Hematopoietic multipotent progenitor cell treated with erythropoietin and hydrocortisone succinate and interleukin-3 and kit ligand, for 6 days (in vitro differentiated cells): ENCODE data around the gene CEP112.
A peak's percentile ranks its signal among the peaks of the same experiment; 100 is the strongest.

Experiments
- DNase-seq: peaks from one replicate; pipeline ENCODE4 v3.0.0-alpha.2; 2015

CEP112 gene

DNA sequence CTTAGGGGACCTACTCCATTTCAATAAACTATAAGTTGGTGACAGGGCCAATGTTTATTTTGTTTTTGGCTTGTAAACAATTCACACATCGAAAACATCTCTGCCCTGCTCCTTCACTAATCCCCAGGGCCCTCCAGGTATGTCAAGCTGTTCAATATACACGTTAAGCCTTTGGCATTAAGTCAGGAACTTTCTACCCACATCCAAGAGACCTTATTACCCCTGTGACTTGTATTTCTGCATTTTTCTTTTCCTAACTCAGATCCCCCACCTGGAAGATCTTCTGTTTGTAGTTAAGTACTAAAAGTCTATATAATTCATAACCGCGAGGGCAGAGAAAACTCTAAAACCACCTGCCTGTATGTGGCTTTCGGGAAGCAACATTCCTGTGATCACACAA is 523.7 kb downstream of the CEP112 start:
- no peak for DNase-seq

GRCh38 chr17:65667656-65668055 is 524.3 kb downstream of the CEP112 start:
- no peak for DNase-seq

- no peak for DNase-seq
These were observed 525.0 kb downstream of the CEP112 start for GRCh38 chr17:65666876-65667321.

- DNase-seq, result no peak
These were observed 526.0 kb downstream of the CEP112 start for GRCh38 chr17:65665966-65666365.

GRCh38 chr17:65664696-65665095 is 527.2 kb downstream of the CEP112 start:
- DNase-seq, result no peak

GRCh38 chr17:65664266-65664665 is 527.7 kb downstream of the CEP112 start:
- no peak for DNase-seq

DNA sequence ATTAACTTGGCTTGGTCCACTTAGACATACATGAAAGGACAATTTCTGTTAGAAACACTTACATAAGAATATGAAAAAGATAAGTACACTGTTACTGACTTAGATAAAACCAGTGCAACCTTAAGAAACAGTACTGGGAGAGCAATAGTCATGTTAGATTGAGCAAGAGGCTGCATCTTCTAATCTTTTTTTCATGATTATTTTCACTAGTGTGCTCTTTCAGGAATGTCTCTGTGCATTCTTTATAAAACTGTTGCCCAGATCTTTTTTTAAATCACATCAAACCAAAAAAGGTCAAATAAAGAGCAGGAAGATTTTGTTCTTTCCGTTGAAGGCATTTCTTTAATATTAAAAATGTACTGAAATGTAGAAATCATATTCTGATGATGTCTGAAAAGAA is 529.7 kb downstream of the CEP112 start:
- no peak for DNase-seq

DNA sequence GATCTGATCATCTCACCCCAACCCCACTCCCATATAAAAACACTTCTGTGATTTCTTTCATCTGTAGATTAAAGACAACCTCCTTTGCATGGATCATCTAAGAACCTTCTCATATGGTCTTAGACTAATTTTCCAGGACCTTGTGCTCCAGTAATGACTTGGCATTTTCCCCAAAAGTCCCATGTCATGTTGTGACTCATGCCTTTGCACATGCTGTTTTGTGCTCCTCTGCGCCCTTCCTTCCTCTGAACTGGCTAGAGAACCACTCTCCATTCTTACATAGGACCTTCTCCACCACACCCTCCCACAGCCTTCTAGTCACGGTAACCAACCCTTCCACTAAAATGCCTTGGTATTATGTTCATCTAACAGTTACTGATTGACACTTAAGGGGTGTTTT is 531.0 kb downstream of the CEP112 start:
- DNase-seq, result peak; percentile 1

GRCh38 chr17:65660078-65660477 is 531.9 kb downstream of the CEP112 start:
- DNase-seq, result no peak

DNA sequence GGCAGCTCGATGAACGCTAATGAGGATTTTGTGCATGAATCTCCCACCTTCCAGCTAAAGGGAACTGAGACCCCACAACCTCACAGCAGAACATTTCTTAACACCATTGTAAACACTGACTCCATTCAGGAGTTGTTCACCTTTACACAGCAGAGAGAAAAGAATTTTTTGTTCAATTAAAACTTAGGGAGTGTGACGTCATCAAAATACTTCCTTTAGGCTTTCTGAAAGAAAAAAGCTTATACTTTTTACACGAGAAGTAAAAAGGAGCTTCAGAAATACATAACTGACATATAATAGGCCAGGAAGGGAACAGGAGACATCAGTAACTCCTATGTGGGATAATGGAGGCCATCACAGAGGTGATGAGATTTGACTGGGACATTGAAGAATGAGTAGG is 532.4 kb downstream of the CEP112 start:
- no peak for DNase-seq

DNA sequence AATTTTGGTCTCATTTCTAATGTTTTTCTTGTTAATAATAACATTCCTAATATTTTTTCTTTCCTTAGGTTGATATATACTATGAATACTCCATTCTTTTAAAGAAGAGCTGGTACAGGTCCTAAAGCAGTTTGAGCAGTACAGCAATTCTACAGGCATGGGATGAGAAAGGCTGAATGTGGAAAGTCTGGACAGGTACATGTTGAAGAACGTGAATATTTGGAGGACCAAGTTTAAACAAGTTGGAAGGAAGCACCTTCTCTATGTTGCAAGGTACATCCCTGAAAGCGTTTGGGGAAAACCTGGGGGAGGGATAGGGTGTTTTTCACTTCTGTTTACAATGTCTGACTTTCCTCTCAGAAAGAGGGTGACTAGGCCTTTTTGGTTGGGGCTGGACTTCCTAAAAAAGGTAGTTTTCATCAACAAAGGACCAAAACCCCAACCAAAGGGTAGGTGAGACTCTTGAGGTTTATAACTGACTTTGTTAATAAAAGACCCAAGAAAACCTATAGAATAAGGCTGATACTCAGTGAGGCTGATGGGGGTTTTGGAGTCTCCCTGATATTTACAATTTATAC is 534.6 kb downstream of the CEP112 start:
- no peak for DNase-seq

DNA sequence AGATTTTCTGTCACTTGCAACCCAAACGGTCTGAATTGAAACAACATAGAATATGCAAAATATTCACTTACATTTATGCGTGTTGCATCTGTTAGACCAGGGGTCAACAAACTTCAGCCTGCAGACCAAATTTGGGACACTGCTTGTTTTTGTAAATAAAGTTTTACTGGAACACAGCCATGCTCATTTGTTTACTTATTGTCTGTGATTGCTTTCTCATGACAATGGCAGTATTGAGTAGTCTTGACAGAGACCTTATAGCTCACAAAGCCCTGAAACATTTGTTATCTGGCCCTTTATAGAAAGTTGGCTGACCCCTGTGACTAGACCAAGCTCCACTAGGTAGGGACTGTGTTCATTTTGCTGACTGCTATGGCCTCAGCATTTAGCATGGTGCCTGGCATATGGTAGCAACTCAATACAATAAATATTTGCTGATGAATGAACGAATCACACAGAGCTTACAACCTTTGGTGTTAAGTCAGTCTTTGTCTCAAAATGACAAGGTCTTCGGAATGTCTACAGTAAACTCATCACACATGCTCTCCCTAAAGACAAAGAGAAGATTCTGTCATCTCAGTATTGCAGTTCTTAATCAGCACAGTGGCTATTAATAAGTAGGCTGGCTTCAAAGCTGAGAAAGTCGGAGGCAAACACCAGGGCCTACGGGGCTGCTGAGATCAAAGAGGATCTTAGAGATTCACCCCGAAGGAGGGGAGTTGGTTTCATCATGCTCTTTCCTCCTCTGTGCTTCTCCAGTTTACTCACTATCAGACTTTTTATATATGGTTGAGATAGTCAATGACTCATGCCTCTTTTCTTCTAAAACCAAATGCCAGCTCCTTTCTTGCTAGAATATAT is 535.3 kb downstream of the CEP112 start:
- no peak for DNase-seq

DNA sequence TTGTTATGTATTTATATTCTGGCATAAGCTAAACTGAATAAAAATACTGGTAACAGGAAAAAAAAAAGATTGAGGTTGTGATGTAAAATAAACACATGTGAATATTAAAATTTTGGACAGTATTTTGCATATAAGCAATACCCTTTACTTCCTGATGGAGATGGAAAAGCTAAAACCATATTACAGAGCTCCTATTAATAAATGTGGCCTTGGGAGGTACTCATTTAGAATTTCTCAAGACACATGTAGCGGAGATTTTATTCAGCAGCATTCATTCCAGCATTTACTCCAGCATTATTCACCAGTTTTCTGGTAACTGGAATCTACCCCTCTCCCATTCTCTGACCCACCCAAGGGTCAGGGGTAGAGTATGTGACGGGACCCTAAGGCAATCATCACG is 536.2 kb downstream of the CEP112 start:
- DNase-seq, result no peak

GRCh38 chr17:65644545-65644944 is 547.4 kb downstream of the CEP112 start:
- DNase-seq, result no peak

DNA sequence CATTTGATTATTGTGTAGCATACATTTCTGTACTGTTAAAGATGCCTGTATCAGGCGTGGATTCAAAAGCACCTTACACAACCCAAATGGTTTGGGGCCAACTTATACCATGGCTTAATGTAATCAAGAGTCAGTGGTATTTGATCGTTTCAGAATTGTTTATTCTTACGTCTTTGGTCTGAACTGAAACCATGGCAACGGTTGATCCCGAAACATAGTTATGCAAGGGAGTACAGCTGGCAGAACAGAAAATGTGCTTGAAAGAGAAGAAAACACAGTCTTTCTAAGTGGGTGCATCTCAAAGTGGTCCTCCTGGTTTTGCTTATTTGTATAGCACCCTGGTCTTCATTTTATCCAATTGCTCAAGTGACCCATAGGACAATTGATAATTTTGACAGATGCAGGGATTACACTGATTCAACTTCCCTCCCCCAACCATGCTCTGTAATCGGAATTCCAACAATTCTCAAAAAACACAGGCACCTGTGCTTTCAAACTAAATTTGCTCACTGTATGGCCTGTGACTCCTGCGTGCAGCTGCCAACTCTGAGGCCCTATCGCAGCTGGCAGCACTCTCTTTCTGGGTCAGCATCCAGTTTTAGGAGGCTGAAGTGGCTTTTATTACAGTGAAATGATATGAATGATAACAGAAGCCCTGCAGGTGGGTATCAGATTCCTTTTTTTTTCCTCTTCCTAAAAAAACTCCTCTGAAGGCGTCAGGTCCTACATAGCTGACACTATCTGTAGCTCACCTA is 553.5 kb downstream of the CEP112 start:
- DNase-seq, result no peak

GRCh38 chr17:65637786-65638185 is 554.1 kb downstream of the CEP112 start:
- no peak for DNase-seq

DNA sequence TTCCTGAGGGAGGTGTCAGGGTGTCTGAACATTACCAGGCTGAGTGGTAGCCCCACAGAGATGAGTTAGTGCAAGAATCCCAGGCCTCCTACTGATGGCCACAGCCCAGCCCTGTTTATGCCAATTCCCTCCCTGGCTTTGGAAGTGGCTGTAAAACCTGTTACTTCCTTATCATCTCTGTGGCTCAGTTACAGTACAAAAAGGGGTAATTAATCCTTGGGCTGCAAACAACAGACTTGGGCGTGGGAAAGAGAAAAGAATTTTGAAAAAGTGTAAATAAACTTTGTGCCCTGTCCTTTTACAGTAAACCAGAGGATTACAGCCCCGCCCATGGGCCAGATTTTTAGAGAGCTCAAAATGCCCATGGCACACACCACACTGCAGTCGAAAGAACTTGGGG is 557.4 kb downstream of the CEP112 start:
- DNase-seq, result no peak

DNA sequence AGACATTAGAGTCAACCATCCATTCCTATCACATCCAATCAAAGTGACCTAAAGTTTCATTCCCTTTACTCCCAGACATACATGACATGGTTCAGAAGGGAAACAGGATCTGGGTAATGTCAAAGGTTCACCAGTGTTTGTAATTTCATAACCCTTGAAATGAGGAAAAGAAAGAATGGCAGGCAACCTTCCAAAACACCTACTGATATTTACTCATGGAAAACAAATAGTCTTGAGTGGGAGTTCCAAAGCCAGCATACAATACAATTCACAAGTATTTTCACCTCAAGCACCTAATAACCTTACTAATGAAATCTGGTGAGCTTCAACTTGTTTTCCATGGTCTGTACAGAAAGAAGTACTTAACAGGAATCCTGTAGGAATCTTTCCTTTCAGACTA is 557.9 kb downstream of the CEP112 start:
- no peak for DNase-seq

DNA sequence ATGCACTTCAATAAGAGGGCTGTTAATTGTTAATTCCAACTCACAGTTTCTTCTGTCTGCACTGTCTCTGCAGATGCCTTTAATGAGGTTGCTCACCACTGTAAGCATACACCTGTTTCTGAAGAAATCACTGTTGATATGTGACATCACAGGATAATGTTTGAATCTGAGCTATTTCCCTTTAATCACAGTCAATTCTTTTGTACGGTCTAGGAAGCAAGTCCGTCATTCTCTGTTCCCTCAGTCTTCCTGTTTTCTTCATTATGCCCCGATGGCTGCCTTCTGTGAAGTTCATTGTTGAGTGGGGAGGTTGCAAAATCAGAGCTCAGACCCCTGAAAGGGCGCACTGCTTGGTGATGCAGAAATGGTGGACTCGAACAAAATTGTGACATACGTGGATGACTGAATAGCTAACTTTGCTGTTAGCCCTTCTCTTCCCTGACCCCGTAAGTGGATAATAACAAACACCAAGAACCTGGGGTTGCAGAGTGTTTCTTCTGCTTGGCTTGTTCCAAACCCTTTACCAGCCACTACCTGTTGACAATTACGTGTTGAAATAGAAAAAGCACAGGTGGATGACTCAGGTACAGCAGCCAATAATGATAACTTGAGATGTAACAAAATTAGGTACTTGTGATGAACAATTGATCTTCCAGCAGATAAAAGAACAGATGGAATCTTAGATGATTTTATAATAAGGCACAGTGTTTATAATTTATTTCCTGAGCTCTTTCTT is 558.6 kb downstream of the CEP112 start:
- DNase-seq, result no peak

DNA sequence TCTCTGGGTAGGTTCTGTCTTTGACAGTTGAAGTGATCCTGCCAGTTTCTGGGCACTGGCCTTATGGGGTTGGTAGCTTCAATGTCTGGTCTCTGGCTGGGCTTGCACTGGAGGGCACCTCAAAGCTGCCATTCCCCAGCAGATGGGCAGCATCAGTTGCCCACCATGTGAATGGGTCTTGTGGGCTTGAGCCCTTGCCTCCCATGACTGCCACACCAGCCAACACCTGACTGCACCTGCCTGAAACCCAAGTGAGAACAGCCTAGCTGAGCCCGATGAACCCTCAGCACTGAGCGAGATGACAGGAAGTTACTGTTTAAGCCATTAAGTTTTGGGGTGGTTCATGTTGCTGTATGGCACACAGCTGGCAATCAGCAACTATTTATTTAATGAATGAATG is 561.4 kb downstream of the CEP112 start:
- DNase-seq, result no peak

- DNase-seq, result no peak
These were observed 562.7 kb downstream of the CEP112 start for GRCh38 chr17:65629234-65629690.

GRCh38 chr17:65628644-65629036 is 563.3 kb downstream of the CEP112 start:
- DNase-seq, result no peak
